Astrocyte (in vitro differentiated cells and primary cell): ENCODE results near the gene ACVR1. TPM values are rescaled to one million over a fixed set of nuclear protein-coding genes. Genes with fewer than 3 reads are reported as not detected.
"Not testable (repeated sequence)": the region's sequence is repeated elsewhere in the genome, so short reads cannot be mapped to it uniquely, and the experiment has no call there.

ENCODE experiments used
- DNase-seq: peaks from one replicate; pipeline ENCODE4 v3.0.0-alpha.2; 2010; ENCODE audit warnings: low read depth
- FAIRE-seq: peaks from 2 replicates; lab custom pipeline; 2011; peaks lifted over from hg19 to GRCh38; lab: Jason Lieb, UNC
- H2AFZ ChIP-seq: 2 replicates; pipeline ENCODE4 v1.6.0; 2012; ENCODE audit warnings: low read depth, low read length, inconsistent platforms
- H3K27ac ChIP-seq: 2 replicates; pipeline ENCODE4 v1.5.1; 2011; ENCODE audit warnings: low read depth, low read length, inconsistent platforms
- H3K27me3 ChIP-seq: 2 replicates; pipeline ENCODE4 v1.6.0; 2011; ENCODE audit warnings: low read length, inconsistent platforms; ENCODE audit not compliant: insufficient read depth
- H3K36me3 ChIP-seq: 2 replicates; pipeline ENCODE4 v1.5.1; 2011; ENCODE audit warnings: low read length, inconsistent platforms; ENCODE audit not compliant: insufficient read depth
- H3K4me1 ChIP-seq: 2 replicates; pipeline ENCODE4 v1.5.1; 2011; ENCODE audit warnings: low read length, inconsistent platforms; ENCODE audit not compliant: insufficient read depth
- H3K4me2 ChIP-seq: 2 replicates; pipeline ENCODE4 v1.6.0; 2012; ENCODE audit warnings: low read length, inconsistent platforms
- H3K4me3 ChIP-seq: 2 replicates; pipeline ENCODE4 v1.5.1; 2011; ENCODE audit warnings: low read depth, mild to moderate bottlenecking, low read length, inconsistent platforms; ENCODE audit not compliant: insufficient read depth
- H3K79me2 ChIP-seq: 2 replicates; pipeline ENCODE4 v1.6.0; 2012; ENCODE audit warnings: mild to moderate bottlenecking, low read length, inconsistent platforms; ENCODE audit not compliant: insufficient read depth
- H3K9ac ChIP-seq: 2 replicates; pipeline ENCODE4 v1.6.0; 2012; ENCODE audit warnings: mild to moderate bottlenecking, low read length, inconsistent platforms
- H3K9me3 ChIP-seq: 2 replicates; pipeline ENCODE4 v1.5.1; 2012; ENCODE audit warnings: low read depth, mild to moderate bottlenecking, low read length, inconsistent platforms; ENCODE audit not compliant: insufficient read depth
- H4K20me1 ChIP-seq: 2 replicates; pipeline ENCODE4 v1.6.0; 2012; ENCODE audit warnings: low read length, inconsistent platforms; ENCODE audit not compliant: insufficient read depth
- H3K27ac Mint-ChIP-seq: one replicate; pipeline ENCODE4 v1.8.0; 2021; ENCODE audit warnings: mild to moderate bottlenecking, mixed read lengths; ENCODE audit not compliant: unreplicated experiment
- H3K27me3 Mint-ChIP-seq: one replicate; pipeline ENCODE4 v1.8.0; 2021; ENCODE audit warnings: low read depth, mixed read lengths; ENCODE audit not compliant: unreplicated experiment
- H3K36me3 Mint-ChIP-seq: one replicate; pipeline ENCODE4 v1.8.0; 2021; ENCODE audit warnings: low read depth, mixed read lengths; ENCODE audit not compliant: unreplicated experiment
- H3K4me1 Mint-ChIP-seq: one replicate; pipeline ENCODE4 v1.8.0; 2021; ENCODE audit warnings: low read depth, mixed read lengths; ENCODE audit not compliant: unreplicated experiment
- H3K4me3 Mint-ChIP-seq: one replicate; pipeline ENCODE4 v1.8.0; 2021; ENCODE audit warnings: mild to moderate bottlenecking, moderate library complexity, mixed read lengths; ENCODE audit not compliant: unreplicated experiment
- H3K9me3 Mint-ChIP-seq: one replicate; pipeline ENCODE4 v1.8.0; 2021; ENCODE audit warnings: mild to moderate bottlenecking, mixed read lengths; ENCODE audit not compliant: unreplicated experiment
- EZH2 ChIP-seq: IDR thresholded peaks from 2 replicates; pipeline ENCODE4 v1.6.1; 2012; ENCODE audit warnings: mild to moderate bottlenecking, low read length, inconsistent platforms; ENCODE audit not compliant: insufficient read depth
- total RNA-seq: library from RNA; stranded (reverse); gene quantifications from 2 replicates; pipeline ENCODE4 v1.2.1, GENCODE V29; 2021
- TF ChIP-seq, protein P1 (sequence below): IDR thresholded peaks from 2 replicates; pipeline ENCODE4 v1.5.1; 2011; ENCODE audit warnings: low read depth, mild to moderate bottlenecking, inconsistent platforms, low read length, moderate library complexity; ENCODE audit not compliant: insufficient read depth

Gene ACVR1
- total RNA-seq, 1 donor from 2014 or later, result 45.9 TPM

GRCh38 chr2:157890969-157891642, 15.0 kb upstream of the ACVR1 start:
- Histone ChIP-seq H3K27me3 (no peaks in the 10 kb centered on the region), H4K20me1 (no peaks in the 10 kb centered on the region), H3K27ac (no peak overlapping the region), H3K9ac (no peak overlapping the region), H3K36me3 (no peaks in the 10 kb centered on the region), H3K4me2 (no peak overlapping the region), H3K4me3 (no peak overlapping the region), H3K79me2 (no peaks in the 10 kb centered on the region), H2AFZ (no peak overlapping the region), H3K4me1 (peaks cover 13% of the 10 kb centered on the region), H3K9me3 (no peaks in the 10 kb centered on the region)
- no peaks in the 10 kb centered on the region for H3K36me3 Mint-ChIP-seq
- TF ChIP-seq EZH2, result no peak
- TF ChIP-seq, protein P1, sequence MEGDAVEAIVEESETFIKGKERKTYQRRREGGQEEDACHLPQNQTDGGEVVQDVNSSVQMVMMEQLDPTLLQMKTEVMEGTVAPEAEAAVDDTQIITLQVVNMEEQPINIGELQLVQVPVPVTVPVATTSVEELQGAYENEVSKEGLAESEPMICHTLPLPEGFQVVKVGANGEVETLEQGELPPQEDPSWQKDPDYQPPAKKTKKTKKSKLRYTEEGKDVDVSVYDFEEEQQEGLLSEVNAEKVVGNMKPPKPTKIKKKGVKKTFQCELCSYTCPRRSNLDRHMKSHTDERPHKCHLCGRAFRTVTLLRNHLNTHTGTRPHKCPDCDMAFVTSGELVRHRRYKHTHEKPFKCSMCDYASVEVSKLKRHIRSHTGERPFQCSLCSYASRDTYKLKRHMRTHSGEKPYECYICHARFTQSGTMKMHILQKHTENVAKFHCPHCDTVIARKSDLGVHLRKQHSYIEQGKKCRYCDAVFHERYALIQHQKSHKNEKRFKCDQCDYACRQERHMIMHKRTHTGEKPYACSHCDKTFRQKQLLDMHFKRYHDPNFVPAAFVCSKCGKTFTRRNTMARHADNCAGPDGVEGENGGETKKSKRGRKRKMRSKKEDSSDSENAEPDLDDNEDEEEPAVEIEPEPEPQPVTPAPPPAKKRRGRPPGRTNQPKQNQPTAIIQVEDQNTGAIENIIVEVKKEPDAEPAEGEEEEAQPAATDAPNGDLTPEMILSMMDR, result no peak
- FAIRE-seq, result no peak
- no peak overlapping the region for H3K4me3 Mint-ChIP-seq
- H3K27me3 Mint-ChIP-seq, result no peaks in the 10 kb centered on the region
- H3K27ac Mint-ChIP-seq, result no peak overlapping the region
- DNase-seq, result no peak
- no peaks in the 10 kb centered on the region for H3K9me3 Mint-ChIP-seq
- peaks cover 23% of the 10 kb centered on the region for H3K4me1 Mint-ChIP-seq

DNA sequence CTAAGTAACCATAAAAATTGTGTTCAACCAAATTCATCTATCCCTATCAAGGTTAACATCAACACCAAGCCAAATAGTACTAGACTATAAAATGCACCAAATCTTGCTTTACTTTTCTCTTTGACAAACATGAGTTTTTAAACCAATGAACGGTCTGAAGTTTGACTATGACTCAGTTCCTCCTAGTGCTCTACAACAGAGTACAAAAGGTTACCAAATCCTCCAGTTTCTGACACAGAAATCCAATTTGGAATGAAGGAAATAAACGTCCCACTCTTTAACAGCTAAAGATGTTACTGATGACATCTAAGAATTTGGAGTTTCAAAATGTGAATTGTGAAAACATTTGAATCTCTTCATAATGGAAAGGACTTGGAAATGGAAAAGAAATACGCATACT, 11.8 kb upstream of the ACVR1 start:
- Histone ChIP-seq H3K27ac (no peak overlapping the region), H3K4me1 (peaks cover 3% of the 10 kb centered on the region), H3K79me2 (no peaks in the 10 kb centered on the region), H3K9me3 (no peaks in the 10 kb centered on the region), H3K27me3 (no peaks in the 10 kb centered on the region), H4K20me1 (no peaks in the 10 kb centered on the region), H2AFZ (no peak overlapping the region), H3K4me3 (no peak overlapping the region), H3K4me2 (no peak overlapping the region), H3K36me3 (no peaks in the 10 kb centered on the region), H3K9ac (no peak overlapping the region)
- H3K36me3 Mint-ChIP-seq, result no peaks in the 10 kb centered on the region
- TF ChIP-seq, protein P1, result no peak
- no peak for TF ChIP-seq EZH2
- no peak overlapping the region for H3K27ac Mint-ChIP-seq
- DNase-seq (no peak), FAIRE-seq (no peak)
- H3K4me3 Mint-ChIP-seq, result no peak overlapping the region
- peaks cover 14% of the 10 kb centered on the region for H3K4me1 Mint-ChIP-seq
- H3K27me3 Mint-ChIP-seq, result no peaks in the 10 kb centered on the region
- H3K9me3 Mint-ChIP-seq, result no peaks in the 10 kb centered on the region

GRCh38 chr2:157884533-157884932, 8.4 kb upstream of the ACVR1 start:
- H3K4me1 Mint-ChIP-seq, H3K4me3 ChIP-seq, DNase-seq, H3K9me3 Mint-ChIP-seq, H3K27ac Mint-ChIP-seq, H2AFZ ChIP-seq, FAIRE-seq, H3K9ac ChIP-seq, H3K79me2 ChIP-seq, H3K9me3 ChIP-seq, H3K36me3 Mint-ChIP-seq, H3K27ac ChIP-seq, H3K4me2 ChIP-seq, H3K27me3 Mint-ChIP-seq, H4K20me1 ChIP-seq, H3K4me1 ChIP-seq, H3K4me3 Mint-ChIP-seq, H3K36me3 ChIP-seq, H3K27me3 ChIP-seq: not testable (repeated sequence)
